ENCODE data around the gene HES6.

HES6 gene

DNA sequence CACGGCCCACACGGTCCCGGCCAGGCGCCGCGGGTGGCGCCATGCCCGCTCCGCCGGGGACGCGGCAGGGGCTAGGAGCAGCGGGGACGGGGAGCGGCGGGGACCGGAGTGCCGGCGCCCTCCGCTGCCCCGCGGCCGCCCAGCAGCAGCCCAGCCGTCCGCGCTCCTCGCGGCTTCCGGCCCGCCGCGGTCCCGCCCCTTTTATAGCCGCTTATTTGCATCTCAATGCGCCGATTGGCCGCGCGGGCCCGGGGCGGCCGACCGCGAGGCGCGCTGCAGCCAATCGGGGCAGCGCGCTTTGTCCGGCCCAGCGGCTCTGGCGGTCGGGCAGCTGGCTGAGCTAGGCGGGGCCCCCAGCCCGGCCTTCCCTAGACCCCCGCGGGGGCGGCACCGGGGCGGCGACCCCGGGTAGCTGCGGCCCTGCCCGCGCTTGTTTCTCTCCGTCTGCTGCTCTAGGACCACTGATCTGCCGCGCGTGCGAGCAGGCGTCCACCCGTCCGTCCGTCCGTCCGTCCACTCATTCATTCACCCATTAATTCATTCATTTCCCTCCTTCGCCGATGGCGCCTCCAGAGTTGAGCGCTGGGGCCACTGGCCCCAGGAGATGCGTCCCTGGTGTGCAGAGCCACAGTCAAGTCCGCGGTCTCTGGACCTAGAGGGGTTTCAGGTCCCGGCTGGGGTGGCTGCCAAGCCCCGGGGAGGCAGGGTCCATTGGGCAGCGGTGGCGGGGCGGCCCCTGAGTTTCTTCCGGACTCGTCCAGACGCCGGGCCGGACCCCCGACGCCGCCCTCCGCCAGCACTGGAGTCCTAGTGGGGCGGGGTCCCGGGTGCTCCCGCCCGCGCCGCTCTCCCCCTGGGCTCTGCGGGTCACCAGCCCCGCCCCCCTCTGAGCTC is at the start of gene HES6:
TSS of gene HES6 (minus strand) at position 176 of the 894 bp plus-strand sequence. CDS start at position 43, 133 bp downstream.
- POLR2A ChIA-PET, result interaction anchor here (0.5 to 1.6 kb wide), 10 partner anchors 9 to 765 kb away, joined by 3 to 7 read pairs (median 4); partner anchors contain the start of gene ILKAP
- CTCF ChIA-PET, result interaction anchor here (0.6 to 5.7 kb wide), 3 partner anchors 8 to 75 kb away, joined by 5 to 22 read pairs (median 5); no protein-coding TSS in a partner anchor
- Histone ChIP-seq H3K4me1 (ENCODE audit: control insufficient read depth, insufficient read depth, low read length) (peaks cover 8% of the 10 kb centered on the region), H3K9me3 (ENCODE audit: control insufficient read depth, insufficient read depth, low read depth, low read length) (no peaks in the 10 kb centered on the region), H3K36me3 (ENCODE audit: control insufficient read depth in 2 of 2, insufficient read depth in 1 of 2, low read length in 2 of 2) (peaks cover 0 to under 1% of the 10 kb centered on the region in 2 experiments; a peak in 1 of 3 replicates), H3K27ac (ENCODE audit: extremely low read depth, low read depth, low read length) (peak within 1 kb of the TSS; percentile 74; the same call in 1 of the 2 replicates), H3K4me3 (ENCODE audit: low read depth, low read length) (peak within 1 kb of the TSS; percentile 66)
- TF ChIP-seq GLIS1 (tag by site-specific recombination; IDR thresholded peaks at IDR 0.05) (peak; percentile 71), ZNF274 (IDR thresholded peaks at IDR 0.05; ENCODE audit: low read length) (no peak), ZNF274 (tag by site-specific recombination; IDR thresholded peaks at IDR 0.05; ENCODE audit: borderline replicate concordance) (no peak), SP2 (tag by site-specific recombination; IDR thresholded peaks at IDR 0.05) (peak; percentile 32; the same call in 1 of the 2 replicates), ZNF433 (tag by site-specific recombination; IDR thresholded peaks at IDR 0.05; ENCODE audit: low read depth) (no peak), ZNF777 (tag by site-specific recombination; IDR thresholded peaks at IDR 0.05; ENCODE audit: borderline replicate concordance) (peak; percentile 51; the same call in 1 of the 2 replicates), ZBTB17 (tag by site-specific recombination; IDR thresholded peaks at IDR 0.05) (no peak), ZNF530 (tag by site-specific recombination; IDR thresholded peaks at IDR 0.05; ENCODE audit: low read depth) (no peak), KLF8 (tag by site-specific recombination; IDR thresholded peaks at IDR 0.05) (peak; percentile 36; the same call in 1 of the 2 replicates), ZNF391 (tag by site-specific recombination; IDR thresholded peaks at IDR 0.05; ENCODE audit: borderline replicate concordance, low read depth) (0 out of 2 replicates have a peak, but pooled peaks have one; percentile 24), KLF16 (tag by site-specific recombination; IDR thresholded peaks at IDR 0.05) (no peak), ZIC2 (tag by site-specific recombination; IDR thresholded peaks at IDR 0.05) (peak; percentile 90), ZBTB10 (tag by site-specific recombination; IDR thresholded peaks at IDR 0.05) (peak; percentile 38; the same call in 1 of the 2 replicates), ZFP69B (tag by site-specific recombination; IDR thresholded peaks at IDR 0.05) (no peak), ZSCAN23 (tag by site-specific recombination; IDR thresholded peaks at IDR 0.05) (no peak), ZBTB7A (tag by site-specific recombination; IDR thresholded peaks at IDR 0.05; ENCODE audit: low read depth) (0 out of 2 replicates have a peak, but pooled peaks have one; percentile 27), ZEB2 (tag by site-specific recombination; IDR thresholded peaks at IDR 0.05) (0 out of 2 replicates have a peak, but pooled peaks have one; percentile 12), ZNF449 (tag by site-specific recombination; IDR thresholded peaks at IDR 0.05) (0 out of 2 replicates have a peak, but pooled peaks have one; percentile 38)
- TF ChIP-seq, protein P1, sequence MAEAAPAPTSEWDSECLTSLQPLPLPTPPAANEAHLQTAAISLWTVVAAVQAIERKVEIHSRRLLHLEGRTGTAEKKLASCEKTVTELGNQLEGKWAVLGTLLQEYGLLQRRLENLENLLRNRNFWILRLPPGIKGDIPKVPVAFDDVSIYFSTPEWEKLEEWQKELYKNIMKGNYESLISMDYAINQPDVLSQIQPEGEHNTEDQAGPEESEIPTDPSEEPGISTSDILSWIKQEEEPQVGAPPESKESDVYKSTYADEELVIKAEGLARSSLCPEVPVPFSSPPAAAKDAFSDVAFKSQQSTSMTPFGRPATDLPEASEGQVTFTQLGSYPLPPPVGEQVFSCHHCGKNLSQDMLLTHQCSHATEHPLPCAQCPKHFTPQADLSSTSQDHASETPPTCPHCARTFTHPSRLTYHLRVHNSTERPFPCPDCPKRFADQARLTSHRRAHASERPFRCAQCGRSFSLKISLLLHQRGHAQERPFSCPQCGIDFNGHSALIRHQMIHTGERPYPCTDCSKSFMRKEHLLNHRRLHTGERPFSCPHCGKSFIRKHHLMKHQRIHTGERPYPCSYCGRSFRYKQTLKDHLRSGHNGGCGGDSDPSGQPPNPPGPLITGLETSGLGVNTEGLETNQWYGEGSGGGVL (tag by site-specific recombination; IDR thresholded peaks at IDR 0.05), result peak; percentile 62
- TF ChIP-seq, protein P2, sequence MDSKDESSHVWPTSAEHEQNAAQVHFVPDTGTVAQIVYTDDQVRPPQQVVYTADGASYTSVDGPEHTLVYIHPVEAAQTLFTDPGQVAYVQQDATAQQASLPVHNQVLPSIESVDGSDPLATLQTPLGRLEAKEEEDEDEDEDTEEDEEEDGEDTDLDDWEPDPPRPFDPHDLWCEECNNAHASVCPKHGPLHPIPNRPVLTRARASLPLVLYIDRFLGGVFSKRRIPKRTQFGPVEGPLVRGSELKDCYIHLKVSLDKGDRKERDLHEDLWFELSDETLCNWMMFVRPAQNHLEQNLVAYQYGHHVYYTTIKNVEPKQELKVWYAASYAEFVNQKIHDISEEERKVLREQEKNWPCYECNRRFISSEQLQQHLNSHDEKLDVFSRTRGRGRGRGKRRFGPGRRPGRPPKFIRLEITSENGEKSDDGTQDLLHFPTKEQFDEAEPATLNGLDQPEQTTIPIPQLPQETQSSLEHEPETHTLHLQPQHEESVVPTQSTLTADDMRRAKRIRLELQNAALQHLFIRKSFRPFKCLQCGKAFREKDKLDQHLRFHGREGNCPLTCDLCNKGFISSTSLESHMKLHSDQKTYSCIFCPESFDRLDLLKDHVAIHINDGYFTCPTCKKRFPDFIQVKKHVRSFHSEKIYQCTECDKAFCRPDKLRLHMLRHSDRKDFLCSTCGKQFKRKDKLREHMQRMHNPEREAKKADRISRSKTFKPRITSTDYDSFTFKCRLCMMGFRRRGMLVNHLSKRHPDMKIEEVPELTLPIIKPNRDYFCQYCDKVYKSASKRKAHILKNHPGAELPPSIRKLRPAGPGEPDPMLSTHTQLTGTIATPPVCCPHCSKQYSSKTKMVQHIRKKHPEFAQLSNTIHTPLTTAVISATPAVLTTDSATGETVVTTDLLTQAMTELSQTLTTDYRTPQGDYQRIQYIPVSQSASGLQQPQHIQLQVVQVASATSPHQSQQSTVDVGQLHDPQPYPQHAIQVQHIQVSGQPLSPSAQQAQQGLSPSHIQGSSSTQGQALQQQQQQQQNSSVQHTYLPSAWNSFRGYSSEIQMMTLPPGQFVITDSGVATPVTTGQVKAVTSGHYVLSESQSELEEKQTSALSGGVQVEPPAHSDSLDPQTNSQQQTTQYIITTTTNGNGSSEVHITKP (tag by site-specific recombination; IDR thresholded peaks at IDR 0.05), result peak; percentile 61
- TF ChIP-seq, protein P3, sequence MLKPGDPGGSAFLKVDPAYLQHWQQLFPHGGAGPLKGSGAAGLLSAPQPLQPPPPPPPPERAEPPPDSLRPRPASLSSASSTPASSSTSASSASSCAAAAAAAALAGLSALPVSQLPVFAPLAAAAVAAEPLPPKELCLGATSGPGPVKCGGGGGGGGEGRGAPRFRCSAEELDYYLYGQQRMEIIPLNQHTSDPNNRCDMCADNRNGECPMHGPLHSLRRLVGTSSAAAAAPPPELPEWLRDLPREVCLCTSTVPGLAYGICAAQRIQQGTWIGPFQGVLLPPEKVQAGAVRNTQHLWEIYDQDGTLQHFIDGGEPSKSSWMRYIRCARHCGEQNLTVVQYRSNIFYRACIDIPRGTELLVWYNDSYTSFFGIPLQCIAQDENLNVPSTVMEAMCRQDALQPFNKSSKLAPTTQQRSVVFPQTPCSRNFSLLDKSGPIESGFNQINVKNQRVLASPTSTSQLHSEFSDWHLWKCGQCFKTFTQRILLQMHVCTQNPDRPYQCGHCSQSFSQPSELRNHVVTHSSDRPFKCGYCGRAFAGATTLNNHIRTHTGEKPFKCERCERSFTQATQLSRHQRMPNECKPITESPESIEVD (tag by site-specific recombination; IDR thresholded peaks at IDR 0.05), result no peak
- TF ChIP-seq, protein P4, sequence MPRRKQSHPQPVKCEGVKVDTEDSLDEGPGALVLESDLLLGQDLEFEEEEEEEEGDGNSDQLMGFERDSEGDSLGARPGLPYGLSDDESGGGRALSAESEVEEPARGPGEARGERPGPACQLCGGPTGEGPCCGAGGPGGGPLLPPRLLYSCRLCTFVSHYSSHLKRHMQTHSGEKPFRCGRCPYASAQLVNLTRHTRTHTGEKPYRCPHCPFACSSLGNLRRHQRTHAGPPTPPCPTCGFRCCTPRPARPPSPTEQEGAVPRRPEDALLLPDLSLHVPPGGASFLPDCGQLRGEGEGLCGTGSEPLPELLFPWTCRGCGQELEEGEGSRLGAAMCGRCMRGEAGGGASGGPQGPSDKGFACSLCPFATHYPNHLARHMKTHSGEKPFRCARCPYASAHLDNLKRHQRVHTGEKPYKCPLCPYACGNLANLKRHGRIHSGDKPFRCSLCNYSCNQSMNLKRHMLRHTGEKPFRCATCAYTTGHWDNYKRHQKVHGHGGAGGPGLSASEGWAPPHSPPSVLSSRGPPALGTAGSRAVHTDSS (tag by site-specific recombination; IDR thresholded peaks at IDR 0.05), result no peak
